Ovary (tissue), 9 donors: Measurements from ENCODE around the gene FANCI. TPM values are rescaled to one million over a fixed set of nuclear protein-coding genes. Genes with fewer than 3 reads are reported as not detected.

ENCODE experiments used
- DNase-seq, 5 donors: peaks; one replicate each; pipeline ENCODE4 v3.0.0-alpha.2; 2019 to 2020
- H3K27ac ChIP-seq, 2 donors: fragments of 200-600 bp; one replicate each; pipeline versions ENCODE4 v1.5.1 to v1.8.0; 2019 to 2022
- H3K27me3 ChIP-seq: fragments of 200-600 bp; one replicate; pipeline ENCODE4 v1.8.0; 2022
- H3K36me3 ChIP-seq: fragments of 200-600 bp; sonication (generic); one replicate; pipeline ENCODE4 v1.5.1; 2019
- H3K4me1 ChIP-seq: one replicate; pipeline ENCODE4 v1.8.1; 2013; ENCODE audit warnings: mild to moderate bottlenecking, moderate library complexity; ENCODE audit not compliant: insufficient read depth
- H3K4me3 ChIP-seq: fragments of 200-600 bp; sonication (generic); one replicate; pipeline ENCODE4 v1.5.1; 2017
- H3K9me3 ChIP-seq, 2 donors: fragments of 200-600 bp in 1 of 2; sonication (generic) in 1 of 2; one replicate each; pipeline versions ENCODE4 v1.5.1 to v1.8.1; 2013 to 2019; ENCODE audit warnings: mild to moderate bottlenecking in 1 of 2, moderate library complexity in 1 of 2
- EP300 ChIP-seq: sonication (generic); formaldehyde crosslinking; IDR thresholded peaks from one replicate; pipeline ENCODE4 v1.6.1; 2017; ENCODE audit warnings: antibody characterized with exemption
- POLR2A ChIP-seq: fragments of 450-650 bp; IDR thresholded peaks from one replicate; pipeline ENCODE4 v1.6.1; 2017; ENCODE audit warnings: antibody characterized with exemption, mild to moderate bottlenecking, moderate library complexity
- WGBS, 3 donors: extraction: QIAGEN DNeasy Blood & Tissue Kit in 1 of 3; methylation state at CpG; one replicate each; pipeline versions ENCODE4 v1.1.5 to v1.1.7; 2013 to 2017; 5-methylcytosine and 5-hydroxymethylcytosine counted together
- intact Hi-C, 4 donors: fragments of 100-400 bp; cut with DNase I; formaldehyde crosslinking; loops; one replicate each; pipeline versions ENCODE4 v1.11.0 to v1.15.1; 2022 to 2023
- polyA plus RNA-seq, 2 donors: library from polyadenylated mRNA; stranded (reverse); fragments of 200-250 nt in 1 of 2; fragments of 350-450 nt in 1 of 2; fragmentation: Illumina TruSeq in 1 of 2; extraction: RNeasy Lipid Tissue Mini Kit (QIAGEN cat#74804) in 1 of 2; gene quantifications; one replicate each; pipeline ENCODE4 v1.2.3, GENCODE V29; 2013 to 2014
- total RNA-seq, 7 donors: library from RNA; depleted of rRNA in 2 of 7; stranded (reverse); fragments of >200 nt in 2 of 7; fragmentation: NEBNext Ultra II Directional in 3 of 7; extraction: Animal tissue kit (Norgen Biotek cat#: 25700) in 3 of 7; gene quantifications; one replicate each; pipeline versions ENCODE4 v1.1.0 to v1.2.4, GENCODE V29; 2016 to 2023
- TF ChIP-seq, protein P1 (sequence below), 3 donors: fragments of 450-650 bp in 2 of 3; fragments of 200-600 bp in 1 of 3; IDR thresholded peaks; one replicate each; pipeline versions ENCODE4 v1.5.1 to v1.8.0; 2016 to 2022; ENCODE audit warnings: antibody characterized with exemption in 3 of 3, mild to moderate bottlenecking in 1 of 3
- donor health status: DM: no; HTN: no; CAD: no; lungs with moderate emphysema.
- donor health status: DM: no; HTN: no; CAD: no.
- donor health status: Bipolar disorder and iron deficiency.
- donor health status: DM: yes; HTN: yes; CAD: no.
- donor health status: DM: no; HTN: no; CAD: no.
- donor health status: DM: yes; HTN: yes; CAD: no.

FANCI gene
- total and polyA plus RNA-seq, 9 donors, result 2.9 to 11.7 (median 4.6) TPM

DNA sequence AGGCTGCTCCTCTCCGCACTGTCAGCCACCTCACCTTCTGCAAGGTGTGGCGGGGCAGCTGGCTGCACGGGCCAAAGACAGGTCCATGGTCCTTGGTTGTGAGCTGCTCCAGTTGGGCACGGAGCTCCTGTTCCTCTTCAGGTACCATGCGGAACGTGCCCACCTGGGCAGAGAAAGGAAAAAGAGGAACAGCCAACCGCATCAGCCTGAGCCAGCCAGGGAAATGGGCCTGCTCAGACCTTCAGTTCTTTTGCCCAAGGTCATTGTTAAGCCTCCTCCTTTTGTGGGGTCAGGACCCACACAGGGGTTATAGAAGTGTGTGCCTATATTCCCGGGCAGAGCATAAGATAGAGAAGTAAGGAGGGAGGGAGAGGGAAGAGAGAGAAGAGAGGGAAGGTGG is 25.2 kb upstream of the FANCI start:
- no peak for DNase-seq
- Histone ChIP-seq H3K27me3 (no peaks in the 10 kb centered on the region), H3K36me3 (no peaks in the 10 kb centered on the region), H3K27ac (no peak overlapping the region), H3K4me3 (no peak overlapping the region), H3K9me3 (no peaks in the 10 kb centered on the region), H3K4me1 (no peaks in the 10 kb centered on the region)
- intact Hi-C loops, result loop anchor here in 1 of 4 donors (10.0 kb wide), 1 partner anchor 216 kb away; no protein-coding TSS in a partner anchor
- TF ChIP-seq POLR2A, result no peak
- TF ChIP-seq, protein P1, sequence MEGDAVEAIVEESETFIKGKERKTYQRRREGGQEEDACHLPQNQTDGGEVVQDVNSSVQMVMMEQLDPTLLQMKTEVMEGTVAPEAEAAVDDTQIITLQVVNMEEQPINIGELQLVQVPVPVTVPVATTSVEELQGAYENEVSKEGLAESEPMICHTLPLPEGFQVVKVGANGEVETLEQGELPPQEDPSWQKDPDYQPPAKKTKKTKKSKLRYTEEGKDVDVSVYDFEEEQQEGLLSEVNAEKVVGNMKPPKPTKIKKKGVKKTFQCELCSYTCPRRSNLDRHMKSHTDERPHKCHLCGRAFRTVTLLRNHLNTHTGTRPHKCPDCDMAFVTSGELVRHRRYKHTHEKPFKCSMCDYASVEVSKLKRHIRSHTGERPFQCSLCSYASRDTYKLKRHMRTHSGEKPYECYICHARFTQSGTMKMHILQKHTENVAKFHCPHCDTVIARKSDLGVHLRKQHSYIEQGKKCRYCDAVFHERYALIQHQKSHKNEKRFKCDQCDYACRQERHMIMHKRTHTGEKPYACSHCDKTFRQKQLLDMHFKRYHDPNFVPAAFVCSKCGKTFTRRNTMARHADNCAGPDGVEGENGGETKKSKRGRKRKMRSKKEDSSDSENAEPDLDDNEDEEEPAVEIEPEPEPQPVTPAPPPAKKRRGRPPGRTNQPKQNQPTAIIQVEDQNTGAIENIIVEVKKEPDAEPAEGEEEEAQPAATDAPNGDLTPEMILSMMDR (IDR thresholded peaks at IDR 0.05), result no peak
- WGBS, 3 donors, result 73 to 83% (median 78%) methylated on average over 8 of the region's 8 CpGs

DNA sequence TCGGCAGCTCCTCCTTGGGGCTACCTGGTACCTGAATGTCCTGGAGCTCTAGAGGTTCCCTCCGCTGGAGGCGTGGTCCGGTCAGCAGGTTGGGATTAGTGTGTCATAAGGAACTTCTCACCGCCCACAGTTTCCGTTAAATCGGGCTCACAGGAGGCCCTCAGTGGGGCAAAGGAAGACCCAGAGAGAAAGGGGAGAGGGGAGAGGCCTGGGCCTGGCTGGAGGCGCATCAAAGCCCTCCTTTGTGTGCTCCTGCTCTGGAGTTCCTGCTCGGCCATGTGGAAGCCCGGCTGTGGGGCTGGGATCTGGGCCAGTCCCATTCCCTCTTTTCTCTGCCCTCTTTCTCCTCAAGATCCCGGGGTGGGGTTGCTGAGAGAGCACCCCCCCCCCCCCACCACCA is 22.2 kb upstream of the FANCI start, which contains the start of gene RLBP1:
Gene RLBP1 (minus strand): TSS at position 37 of the 400 bp plus-strand sequence. CDS start 2,604 bp downstream, outside the sequence.
- Histone ChIP-seq H3K27me3 (no peaks in the 10 kb centered on the region), H3K36me3 (no peaks in the 10 kb centered on the region), H3K4me3 (no peak within 1 kb of the TSS), H3K27ac (no peak within 1 kb of the TSS), H3K9me3 (no peaks in the 10 kb centered on the region), H3K4me1 (no peaks in the 10 kb centered on the region)
- no peak for TF ChIP-seq EP300
- no peak for TF ChIP-seq POLR2A
- TF ChIP-seq, protein P1 (IDR thresholded peaks at IDR 0.05), result no peak
- intact Hi-C loops, result no loop called here
- no peak for DNase-seq
- WGBS, 3 donors, result 74 to 82% (median 74%) methylated on average over 11 of the region's 11 CpGs

DNA sequence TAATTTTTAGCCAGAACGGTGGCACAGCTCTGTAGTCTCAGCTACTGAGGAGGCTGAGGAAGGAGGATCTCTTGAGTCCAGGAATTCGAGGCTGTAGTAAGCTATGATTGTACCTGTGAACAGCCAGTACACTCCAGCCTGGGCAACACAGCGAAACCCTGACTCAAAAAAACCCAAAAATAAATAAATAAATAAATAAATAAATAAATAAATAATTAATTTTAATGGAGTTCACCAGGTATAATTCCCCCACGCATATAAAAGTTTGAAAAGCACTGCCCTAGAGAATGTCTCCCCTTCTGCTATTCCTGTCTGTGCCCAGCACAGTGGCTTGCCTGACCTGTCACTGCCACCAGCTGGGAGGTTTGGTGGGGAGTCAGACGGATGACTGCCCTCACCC is 18.2 kb upstream of the FANCI start:
- Histone ChIP-seq H3K4me1 (no peaks in the 10 kb centered on the region), H3K27me3 (no peaks in the 10 kb centered on the region), H3K27ac (no peak overlapping the region), H3K9me3 (no peaks in the 10 kb centered on the region), H3K36me3 (no peaks in the 10 kb centered on the region), H3K4me3 (no peak overlapping the region)
- no peak for DNase-seq
- no peak for TF ChIP-seq EP300
- TF ChIP-seq, protein P1 (IDR thresholded peaks at IDR 0.05), result no peak
- intact Hi-C loops, result no loop called here
- WGBS, 3 donors, result 88 to 96% (median 90%) methylated on average over 5 of the region's 5 CpGs

DNA sequence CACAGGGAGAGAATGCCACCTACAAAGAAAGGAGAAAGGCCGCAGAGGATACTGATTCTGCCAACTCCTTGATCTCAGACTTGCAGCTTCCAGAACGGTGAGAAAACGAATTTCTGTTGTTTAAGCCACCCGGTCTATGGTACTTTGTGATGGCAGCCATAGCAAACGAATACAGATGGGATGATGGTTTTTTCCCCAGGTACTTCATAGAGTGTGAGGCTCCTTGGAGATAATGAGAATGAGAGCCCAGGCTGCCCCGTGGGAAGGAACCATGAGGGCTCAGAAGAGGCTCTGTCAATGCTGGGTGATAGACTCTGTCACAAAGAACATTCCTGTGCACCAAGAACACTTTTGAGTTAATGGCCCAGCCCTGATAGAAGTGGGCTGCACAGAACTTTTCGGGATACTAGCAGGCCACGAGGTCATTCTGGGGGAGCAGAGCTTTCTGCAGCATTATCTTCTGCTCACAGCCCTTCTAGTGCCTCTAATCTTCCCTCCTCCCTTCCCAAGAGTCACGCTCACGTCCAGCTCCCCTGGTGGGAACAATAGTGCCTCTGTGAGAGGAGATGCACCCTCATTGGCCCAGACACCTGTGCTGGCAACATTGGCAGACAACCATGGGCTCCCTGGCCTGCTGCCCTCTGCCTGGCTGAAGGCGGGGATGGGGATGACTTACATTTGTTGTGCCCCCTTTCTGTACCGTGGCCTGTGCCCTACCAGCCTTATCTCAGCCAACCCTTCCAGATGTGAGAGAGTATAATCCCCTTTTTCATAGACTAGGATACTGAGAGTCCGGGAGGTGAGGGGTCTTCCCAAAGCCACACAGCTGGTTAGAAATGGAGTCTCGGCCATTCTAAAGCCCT is 17.2 kb upstream of the FANCI start:
- Histone ChIP-seq H3K4me1 (no peaks in the 10 kb centered on the region), H3K27me3 (no peaks in the 10 kb centered on the region), H3K27ac (no peak overlapping the region), H3K4me3 (no peak overlapping the region), H3K9me3 (no peaks in the 10 kb centered on the region), H3K36me3 (no peaks in the 10 kb centered on the region)
- DNase-seq, result no peak
- WGBS, 3 donors, result 81 to 84% (median 82%) methylated on average over 14 of the region's 14 CpGs
- intact Hi-C loops, result no loop called here
- no peak for TF ChIP-seq EP300
- TF ChIP-seq, protein P1 (IDR thresholded peaks at IDR 0.05), result no peak
